GM21360 (cell line): ENCODE results near the gene SERTAD1.
"Not testable (repeated sequence)": the region's sequence is repeated elsewhere in the genome, so short reads cannot be mapped to it uniquely, and the experiment has no call there.

Experiments used
- ATAC-seq: cut with Tn5 transposase; IDR thresholded peaks from one replicate; pipeline ENCODE4 v1.9.1; 2021; ENCODE audit warnings: mild to moderate bottlenecking, moderate library complexity; ENCODE audit not compliant: unreplicated experiment

The SERTAD1 gene

DNA sequence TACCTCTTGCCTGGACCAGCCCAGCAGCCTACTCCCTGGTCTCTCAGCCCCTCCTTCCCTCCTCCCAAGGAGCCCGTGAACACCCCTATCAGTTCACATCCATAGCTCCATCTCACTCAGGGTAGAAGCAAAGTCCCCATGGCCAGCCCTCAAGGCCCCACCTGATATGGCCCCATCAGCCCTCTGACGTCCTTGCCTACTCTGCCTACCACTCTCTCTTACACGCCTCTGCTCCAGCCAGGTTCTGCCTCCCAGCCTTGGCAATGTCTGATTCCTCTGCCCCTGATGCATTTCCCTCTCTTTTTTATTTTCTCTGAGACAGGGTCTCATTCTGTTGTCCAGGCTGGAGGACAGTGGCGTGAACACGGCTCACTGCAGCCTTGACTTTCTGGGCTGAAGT, 26.2 kb upstream of the SERTAD1 start:
- ATAC-seq, result no peak

DNA sequence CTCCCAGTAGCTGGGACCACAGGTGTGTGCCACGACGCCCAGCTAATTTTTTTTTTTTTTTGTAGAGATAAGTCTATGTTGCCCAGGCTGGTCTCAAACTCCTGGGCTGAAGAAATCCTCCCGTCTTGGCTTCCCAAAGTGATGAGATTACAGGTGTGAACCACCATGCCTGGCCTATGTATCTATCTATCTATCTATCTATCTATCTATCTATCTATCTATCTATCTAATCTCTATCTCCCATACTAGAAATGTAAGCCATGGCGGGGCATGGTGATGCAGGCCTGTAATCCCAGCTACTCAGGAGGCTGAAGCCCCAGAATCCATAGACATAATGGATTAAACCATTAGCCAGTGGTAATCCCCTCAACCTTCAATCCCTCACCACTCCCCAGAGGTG, 24.9 kb upstream of the SERTAD1 start:
- ATAC-seq, result no peak

DNA sequence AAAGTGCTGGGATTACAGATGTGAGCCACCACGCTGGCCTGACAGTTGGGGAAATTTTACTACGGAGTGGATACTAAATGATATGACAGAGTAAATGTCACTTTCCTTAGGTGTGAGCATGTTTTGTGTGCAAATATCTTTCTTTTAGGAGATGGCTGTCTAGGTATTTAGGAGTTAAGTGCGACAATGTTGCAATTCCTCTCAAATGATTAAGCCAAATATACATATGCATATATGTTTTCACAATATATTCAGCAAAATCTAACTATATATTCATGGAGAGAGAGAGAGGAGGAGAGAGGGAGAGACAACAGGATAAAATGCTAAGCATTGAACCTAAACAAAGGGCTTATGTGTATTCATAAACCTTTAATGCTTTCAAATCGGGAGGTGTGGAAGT, 23.7 kb upstream of the SERTAD1 start:
- no peak for ATAC-seq

DNA sequence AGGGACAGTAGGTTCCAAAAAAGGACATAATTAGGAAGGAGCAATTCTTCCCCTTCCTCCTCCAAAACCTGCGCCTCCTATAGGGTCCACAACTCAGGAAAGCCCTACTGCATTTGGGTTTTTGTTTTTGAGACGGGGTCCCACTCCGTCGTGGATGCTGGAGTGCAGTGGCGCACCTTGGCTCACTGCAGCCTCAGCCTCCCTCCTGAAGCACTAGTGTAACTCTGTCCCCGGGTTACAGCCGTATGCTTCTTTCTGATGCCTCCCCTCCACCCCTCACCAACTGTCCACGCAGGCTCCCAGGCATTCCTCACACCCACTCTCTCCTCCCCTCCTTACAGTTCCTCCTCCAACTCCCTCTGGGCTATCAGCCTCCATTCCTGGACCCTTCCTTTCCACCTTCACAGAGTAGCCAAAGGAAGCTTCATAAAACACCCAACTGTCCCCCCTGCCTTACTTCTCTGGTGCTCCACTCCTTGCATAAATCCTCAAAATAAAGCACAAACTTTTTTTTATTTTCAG, 20.5 kb upstream of the SERTAD1 start:
- ATAC-seq, result no peak

DNA sequence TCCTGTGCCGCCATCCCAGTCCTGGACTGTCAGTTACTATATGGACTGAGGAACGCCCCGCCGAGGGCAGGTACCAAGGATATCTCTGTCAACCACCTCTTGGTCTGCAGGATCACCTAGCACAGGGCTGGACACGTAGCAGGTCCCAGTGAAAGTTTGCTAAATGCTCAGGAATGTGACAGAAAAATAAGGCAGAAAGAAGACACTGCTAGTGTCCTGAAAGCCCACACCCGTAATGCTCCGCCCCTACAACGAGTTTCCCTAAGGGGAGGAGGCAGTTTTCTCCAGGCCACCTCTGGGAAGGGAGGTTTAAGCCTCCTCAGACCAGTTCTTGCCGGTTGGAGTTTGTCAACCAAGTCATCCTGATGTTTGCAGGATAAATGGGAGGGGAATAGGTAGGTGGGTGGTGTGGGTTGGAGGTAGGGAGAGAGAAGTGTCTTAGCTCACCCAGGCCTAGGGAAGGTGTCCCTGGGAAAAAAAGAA, 20.0 kb upstream of the SERTAD1 start:
- ATAC-seq, result no peak

DNA sequence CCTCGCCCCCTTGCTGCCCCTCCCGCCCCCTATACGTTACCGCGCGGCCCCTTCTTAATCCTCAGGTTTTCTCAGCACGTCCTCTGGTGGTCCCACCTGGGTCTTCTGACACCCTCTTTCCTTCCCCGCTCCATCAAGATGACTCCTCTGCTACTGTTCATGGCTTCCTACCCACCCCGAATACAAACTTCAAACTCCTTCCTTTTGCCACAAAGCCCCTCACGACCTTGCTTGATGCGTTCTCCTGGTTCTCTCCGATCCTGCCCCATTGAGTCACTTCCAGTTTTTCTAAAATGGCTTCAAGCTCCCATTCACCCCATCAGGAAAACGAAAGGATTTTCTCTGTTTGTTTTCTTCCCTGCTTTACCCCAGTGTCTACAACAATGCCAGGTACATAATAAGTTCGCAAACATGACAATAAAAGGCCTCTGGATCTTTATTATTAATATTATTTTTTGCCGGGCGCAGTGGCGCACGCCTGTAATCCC, 19.1 kb upstream of the SERTAD1 start:
- no peak for ATAC-seq

DNA sequence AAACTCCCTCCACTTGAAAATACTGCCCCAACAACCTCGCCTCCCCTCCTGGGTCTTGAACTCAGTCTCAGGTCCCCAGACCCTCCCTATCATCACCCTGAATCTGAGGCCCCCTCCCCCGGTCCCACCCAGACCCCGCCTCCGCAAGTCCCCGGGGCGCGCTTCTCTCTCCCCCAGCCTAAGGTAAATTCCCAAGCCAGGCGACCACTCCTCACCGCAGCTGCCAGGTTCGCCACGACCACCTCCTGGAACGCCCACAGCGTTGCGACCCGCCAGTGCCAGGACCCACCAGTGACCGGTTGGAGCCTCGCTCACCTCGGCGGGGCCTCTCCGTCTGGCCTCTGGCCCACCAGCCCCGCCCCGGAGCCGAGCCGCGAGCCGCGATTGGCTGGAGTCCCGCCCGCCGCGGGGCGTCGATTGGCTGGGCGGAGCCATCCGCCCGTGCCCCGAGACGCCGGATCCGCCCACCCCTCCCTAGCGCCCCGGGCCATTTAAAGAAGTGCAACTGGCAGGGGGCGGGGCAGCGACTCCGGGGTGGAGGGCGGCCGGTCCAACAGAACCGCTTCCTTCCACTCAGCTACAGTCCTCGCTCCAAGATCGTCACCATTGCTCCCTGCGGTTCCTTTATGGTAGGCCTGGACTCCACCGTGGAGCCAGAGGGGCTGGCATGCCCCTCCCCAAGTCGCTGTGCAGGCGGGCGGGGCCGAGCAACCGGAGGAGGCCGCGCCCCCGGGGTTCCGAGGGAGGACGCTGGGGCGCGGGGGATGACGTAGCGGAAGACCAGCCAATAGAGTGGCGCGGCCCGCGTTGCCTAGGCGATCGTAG, 18.4 kb upstream of the SERTAD1 start, which contains the start of gene SERTAD3:
TSS of gene SERTAD3 (minus strand) at position 336 of the 825 bp plus-strand sequence. CDS start 2,255 bp downstream, outside the sequence.
- peak; percentile 63 for ATAC-seq

DNA sequence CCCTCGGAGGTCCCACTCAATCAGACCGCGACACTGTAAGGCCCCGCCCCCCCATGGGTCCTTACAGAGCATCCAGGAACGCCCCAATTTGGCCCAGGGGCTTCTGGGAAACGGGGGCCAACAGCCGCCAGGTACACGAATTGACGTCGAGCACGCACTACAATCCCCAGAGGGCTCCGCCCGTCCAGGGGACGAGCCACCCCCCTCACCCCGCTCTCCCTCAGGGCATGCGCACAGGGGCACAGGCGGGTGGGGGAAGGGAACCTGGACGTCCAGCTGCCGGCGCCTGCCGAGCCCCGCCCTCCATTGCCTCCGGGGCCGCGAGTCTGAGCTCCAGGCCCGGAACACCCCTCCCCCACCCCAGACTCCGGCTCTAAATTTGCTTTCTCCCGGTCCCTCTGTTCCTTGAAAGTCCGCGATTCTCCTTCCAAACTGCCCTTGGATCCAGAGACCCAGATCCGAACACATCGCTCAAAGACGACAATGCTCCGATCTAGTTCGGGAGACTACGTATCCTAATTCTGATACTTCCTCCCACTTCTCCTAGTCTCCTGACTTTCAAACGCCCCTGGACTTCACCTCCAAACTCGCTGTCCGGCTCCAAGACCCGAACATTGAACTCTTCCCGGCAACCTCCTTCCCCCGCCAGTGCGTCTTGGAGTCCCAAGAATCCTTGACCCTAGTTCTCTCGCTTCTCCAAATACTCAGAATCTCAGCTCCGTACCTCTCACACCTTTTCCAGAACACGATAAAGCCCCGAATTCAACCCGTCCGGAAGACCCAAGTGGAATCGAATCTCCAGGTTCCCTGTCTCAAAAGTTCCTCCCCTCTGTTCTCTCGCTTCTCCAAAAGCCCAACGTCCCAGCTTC, 17.6 kb upstream of the SERTAD1 start:
- peak; percentile 59 for ATAC-seq

DNA sequence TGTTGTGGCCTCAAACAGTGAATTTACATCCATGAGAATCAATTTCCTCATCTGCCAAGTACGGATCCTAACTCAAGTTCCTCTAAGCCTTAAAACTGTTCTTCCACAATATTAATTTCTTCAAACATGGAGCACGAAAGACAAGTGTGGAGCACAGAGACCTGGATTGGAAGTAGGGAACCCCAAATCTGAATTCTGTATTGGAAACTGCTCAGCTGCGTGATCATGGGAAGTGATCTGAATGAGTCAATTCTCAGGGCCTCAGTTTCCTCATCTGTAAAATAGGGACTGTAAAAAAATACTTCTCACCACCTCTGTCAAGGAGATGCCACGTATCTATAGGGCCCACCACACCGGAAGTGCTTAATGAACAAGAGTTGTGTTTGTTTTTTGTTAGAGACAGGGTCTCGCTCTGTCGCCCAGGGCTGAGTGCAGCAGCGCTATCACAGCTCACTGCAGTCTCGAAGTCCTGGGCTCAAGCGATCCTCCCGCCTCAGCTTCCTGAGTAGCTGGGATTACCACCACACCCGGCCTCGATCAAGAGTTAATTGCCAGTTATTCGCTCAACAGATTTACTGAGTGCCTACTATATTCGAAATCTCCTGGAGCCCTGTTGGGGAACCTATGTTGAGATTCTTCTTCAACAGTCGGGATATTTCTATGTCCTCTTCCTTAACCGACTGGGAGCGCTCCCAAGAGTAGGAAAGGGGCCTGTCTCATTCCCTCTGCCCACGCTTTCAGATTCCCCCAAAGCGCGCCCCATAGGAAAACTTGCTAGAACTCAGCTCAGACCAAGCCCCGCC, 16.7 kb upstream of the SERTAD1 start:
- ATAC-seq, result no peak

DNA sequence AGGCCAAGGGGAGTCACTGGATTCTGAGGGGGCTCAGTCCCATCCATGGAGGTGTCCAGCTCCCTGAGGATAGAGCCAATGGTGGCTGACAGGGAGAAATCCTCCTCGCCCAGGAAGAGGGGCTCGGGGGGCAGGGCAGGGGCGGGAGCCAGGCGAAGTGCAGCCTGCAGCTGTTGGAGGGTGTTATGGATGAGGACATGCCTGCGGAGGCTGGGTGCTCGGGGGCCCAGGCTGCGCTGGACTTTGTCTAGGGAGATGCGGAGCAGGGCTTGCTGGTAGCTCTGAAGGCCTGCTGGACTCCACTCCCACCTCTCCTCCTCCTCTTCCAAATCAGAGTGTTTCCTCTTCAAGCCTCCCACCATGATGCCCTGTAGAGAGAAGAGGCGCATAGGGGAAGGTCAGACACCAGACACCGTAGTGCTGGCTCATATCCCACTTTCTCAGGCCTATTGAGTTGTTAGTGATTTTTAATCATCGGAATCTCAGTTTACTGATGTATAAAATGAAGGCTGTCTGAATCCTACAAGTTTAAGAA, 16.0 kb upstream of the SERTAD1 start:
- no peak for ATAC-seq

DNA sequence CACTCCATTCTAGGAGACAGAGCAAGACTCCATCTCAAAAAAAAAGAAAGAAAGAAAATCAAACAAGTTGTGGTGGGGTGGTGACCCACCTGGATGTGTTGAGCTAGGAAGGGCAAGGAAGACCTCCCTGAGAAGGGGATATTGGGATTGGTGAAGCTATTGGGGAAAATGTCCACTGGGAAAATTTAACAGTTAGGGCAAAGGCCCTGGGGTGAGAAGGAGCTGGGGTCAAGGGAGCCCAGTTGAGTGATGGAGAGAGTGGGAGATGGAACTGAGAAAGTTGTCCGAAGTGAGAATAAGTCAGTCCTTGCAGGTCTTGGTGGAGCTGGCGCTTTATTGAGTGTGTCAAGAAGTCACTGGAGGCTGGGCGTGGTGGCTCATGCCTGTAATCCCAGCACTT, 12.5 kb upstream of the SERTAD1 start:
- ATAC-seq, result no peak

DNA sequence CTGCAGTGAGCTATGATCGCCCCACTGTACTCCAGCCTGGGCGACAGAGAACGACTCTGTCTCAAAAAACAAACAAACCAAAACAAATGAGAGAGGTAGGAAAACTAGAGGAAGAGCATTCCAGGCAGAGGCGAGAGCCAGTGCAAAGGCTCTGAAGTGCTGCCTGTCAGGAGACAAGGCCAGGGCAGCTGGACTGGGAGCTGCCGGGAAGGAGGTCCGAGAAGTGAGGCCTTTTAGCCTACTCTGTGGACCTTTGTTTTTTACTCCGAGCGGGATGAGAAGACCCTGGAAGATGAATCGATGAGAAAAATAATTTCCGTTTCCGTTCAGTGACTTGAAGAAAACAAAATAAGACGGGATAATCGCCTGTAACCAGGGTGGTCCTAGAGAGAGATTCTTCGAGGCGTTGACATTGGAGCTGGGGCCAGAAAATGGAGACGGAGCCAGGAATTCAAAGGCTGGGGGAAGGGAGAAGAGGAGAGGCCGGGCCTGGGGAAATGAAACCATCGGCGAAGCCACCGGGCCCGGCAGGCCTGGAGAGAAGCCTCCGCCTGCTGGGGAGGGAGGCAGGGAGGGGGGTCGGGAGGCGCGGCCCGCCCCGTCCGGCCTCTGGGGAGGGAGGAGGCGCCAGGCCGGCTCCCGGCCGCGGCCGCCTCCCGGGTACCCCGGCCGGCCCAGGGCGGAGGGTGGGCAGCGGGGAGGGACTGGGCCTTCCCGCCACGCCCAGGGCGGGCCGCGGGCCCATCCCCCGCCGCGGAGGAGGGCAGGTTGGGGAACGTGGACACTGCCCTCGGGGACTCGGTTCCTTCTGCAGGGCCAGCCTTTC, 7.8 kb upstream of the SERTAD1 start:
- peak; percentile 64 for ATAC-seq

DNA sequence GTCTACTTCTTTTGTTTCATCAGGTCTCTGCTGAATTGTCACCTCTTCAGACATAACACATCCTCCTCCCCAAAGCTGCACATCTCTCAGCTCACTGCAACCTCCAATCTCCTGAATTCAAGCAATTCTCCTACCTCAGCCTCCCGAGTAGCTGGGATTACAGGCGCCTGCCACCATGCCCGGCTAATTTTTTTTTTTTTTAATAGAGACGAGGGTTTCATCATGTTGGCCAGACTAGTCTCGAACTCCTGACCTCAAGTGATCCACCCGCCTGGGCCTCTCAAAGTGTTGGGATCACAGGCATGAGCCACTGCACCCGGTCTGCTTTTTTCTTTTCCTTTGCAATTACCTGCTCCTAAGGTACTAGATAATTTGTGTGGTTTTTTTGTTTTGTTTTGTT, 7.0 kb upstream of the SERTAD1 start:
- not testable (repeated sequence) for ATAC-seq

DNA sequence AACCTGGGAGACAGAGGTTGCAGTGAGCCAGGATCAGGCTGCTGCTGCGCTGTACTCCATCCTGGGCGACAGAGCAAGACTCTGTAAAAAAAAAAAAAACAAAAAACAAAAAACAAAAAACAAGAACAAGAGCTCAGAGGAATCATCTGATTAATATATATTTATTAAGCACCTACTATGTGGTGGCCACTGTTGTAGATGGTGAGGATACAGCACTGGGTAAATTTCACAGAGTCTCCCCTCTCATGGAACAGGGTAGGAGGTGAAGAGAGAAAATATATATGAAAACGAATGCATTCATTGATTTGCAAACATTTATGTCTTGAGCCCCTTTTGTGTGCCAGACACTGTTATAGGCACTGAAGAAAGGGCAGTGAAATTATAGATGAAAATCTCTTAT, 5.9 kb upstream of the SERTAD1 start:
- ATAC-seq, result no peak

DNA sequence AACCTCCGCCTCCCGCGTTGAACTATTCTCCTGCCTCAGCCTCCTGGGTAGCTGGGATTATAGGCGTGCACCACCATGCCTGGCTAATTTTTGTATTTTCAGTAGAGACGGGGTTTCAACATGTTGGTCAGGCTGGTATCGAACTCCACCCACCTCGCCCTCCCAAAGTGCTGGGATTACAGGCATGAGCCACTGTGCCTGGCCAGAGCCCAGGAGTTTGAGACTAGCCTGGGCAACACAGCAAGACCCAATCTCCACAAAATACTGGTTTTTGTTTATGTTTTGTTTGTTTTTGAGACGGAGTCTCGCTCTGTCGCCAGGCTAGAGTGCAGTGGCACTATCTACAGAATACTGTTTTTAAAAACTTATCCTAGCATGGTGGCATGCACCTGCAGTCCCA, 4.5 kb upstream of the SERTAD1 start:
- ATAC-seq, result not testable (repeated sequence)

DNA sequence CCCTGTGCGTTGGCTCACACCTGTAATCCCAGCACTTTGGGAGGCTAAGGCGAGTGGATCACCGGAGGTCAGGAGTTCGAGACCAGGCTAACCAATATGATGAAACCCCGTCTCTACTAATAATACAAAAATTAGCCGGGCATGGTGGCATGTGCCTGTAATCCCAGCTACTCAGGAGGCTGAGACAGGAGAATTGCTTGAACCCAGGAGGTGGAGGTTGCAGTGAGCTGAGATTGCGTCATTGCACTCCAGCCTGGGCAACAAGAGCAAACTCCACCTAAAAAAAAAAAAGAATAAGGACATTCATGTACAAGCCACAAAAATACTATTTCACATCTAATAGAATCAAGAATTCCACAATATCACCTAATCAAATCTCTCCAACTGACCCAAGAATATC, 2.4 kb upstream of the SERTAD1 start:
- not testable (repeated sequence) for ATAC-seq

DNA sequence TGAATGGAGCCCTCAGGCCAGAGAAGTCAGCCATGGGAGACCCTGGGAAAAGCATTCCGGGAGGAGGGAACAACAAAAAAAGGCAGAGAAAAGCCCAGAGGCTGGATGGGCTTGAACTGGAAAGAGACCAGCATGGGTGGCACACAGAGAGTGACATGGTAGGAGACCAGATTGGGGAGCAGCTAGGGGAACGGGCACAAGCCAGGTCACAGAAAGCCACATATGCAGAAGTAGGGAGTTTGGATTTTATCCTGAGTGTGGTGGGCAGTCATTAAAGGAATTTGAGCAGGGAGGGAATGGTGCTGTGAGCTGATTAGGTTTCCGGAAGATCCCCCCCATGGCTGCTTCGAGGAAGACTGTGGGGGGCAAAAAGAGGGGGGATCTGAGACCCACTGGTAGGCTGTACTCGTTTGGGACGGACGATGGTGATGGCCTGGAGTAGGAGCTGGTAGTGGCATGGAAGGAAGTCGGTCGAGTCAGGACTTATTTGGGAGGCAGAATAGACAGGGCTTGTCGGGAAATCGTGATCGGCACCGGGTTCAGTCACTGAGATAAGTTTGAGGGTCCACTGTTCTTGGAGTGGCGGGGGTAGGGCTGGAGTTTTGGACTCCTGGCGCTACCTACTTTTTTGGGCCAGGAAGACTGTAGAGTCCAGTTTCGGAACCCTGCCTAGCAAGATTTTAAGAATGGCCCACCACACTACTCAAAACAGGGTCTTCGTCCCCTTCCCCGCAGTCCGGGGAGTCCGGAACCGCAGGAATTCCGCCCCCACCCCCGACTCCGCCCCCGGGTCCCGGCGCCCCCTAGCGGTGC, 949 bp downstream of the SERTAD1 start:
- no peak for ATAC-seq

DNA sequence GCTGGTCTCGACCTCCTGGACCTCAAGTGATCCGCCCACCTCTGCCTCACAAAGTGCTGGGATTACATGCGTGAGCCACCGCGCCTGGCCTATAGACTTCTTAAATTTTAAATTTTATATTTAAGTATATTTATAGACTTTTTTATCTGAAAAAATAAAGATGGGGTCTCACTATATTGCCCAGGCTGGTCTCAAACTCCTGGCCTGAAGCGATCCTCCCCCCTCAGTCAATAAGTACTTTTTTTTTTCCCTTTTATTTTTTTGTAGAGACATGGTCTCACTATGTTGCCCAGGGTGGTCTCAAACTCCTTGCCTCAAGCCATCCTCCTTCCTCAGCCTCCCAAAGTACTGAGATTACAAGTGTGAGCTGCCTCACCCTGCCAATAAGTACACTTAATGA, 1.9 kb downstream of the SERTAD1 start:
- no peak for ATAC-seq
